Heart left ventricle (tissue), 16 donors: ENCODE data around the gene RHOC. TPM values are rescaled to one million over a fixed set of nuclear protein-coding genes. Genes with fewer than 3 reads are reported as not detected.

ENCODE experiments used
- ATAC-seq, 4 donors: fragments of 200-7000 bp; cut with Tn5 transposase; one replicate each; pipeline ENCODE4 v1.9.1; 2020 to 2022; ENCODE audit warnings: moderate library complexity in 4 of 4, mild to moderate bottlenecking in 3 of 4, moderate number of reproducible peaks in 1 of 4
- DNase-seq, 5 donors: peaks; one replicate each; pipeline ENCODE4 v3.0.0-alpha.2; 2020
- H3K27ac ChIP-seq, 12 donors: fragments of 200-600 bp; sonication (generic) in 4 of 12; one replicate each; pipeline versions ENCODE4 v1.5.0 to v1.8.0; 2016 to 2022; ENCODE audit warnings: mild to moderate bottlenecking in 2 of 12
- H3K27me3 ChIP-seq, 9 donors: fragments of 200-600 bp; sonication (generic) in 2 of 9; one replicate each; pipeline versions ENCODE4 v1.5.1 to v1.8.0; 2016 to 2022; ENCODE audit warnings: mild to moderate bottlenecking in 3 of 9
- H3K36me3 ChIP-seq, 9 donors: fragments of 200-600 bp; sonication (generic) in 2 of 9; one replicate each; pipeline versions ENCODE4 v1.5.0 to v1.8.0; 2018 to 2022; ENCODE audit warnings: mild to moderate bottlenecking in 2 of 9
- H3K4me1 ChIP-seq, 12 donors: fragments of 200-600 bp; sonication (generic) in 4 of 12; one replicate each; pipeline versions ENCODE4 v1.5.0 to v1.8.0; 2016 to 2022; ENCODE audit warnings: mild to moderate bottlenecking in 3 of 12
- H3K4me3 ChIP-seq, 12 donors: fragments of 200-600 bp; sonication (generic) in 4 of 12; one replicate each; pipeline versions ENCODE4 v1.5.0 to v1.8.0; 2017 to 2022; ENCODE audit warnings: mild to moderate bottlenecking in 9 of 12, moderate library complexity in 4 of 12
- H3K9me3 ChIP-seq, 12 donors: fragments of 200-600 bp; sonication (generic) in 4 of 12; one replicate each; pipeline versions ENCODE4 v1.5.0 to v1.8.0; 2016 to 2022; ENCODE audit warnings: mild to moderate bottlenecking in 1 of 12
- POLR2A ChIP-seq, 2 donors: fragments of 450-650 bp; IDR thresholded peaks; one replicate each; pipeline ENCODE4 v1.6.1; 2017; ENCODE audit warnings: antibody characterized with exemption in 2 of 2, mild to moderate bottlenecking in 2 of 2, moderate library complexity in 2 of 2
- WGBS, 4 donors: extraction: QIAGEN DNeasy Blood & Tissue Kit in 2 of 4; methylation state at CpG; one replicate each; pipeline versions ENCODE4 v1.1.5 to v1.1.7; 2013 to 2018; 5-methylcytosine and 5-hydroxymethylcytosine counted together
- intact Hi-C, 10 donors: fragments of 100-400 bp; cut with DNase I; formaldehyde crosslinking; loops; one replicate each; pipeline versions ENCODE4 v1.11.1 to v1.14.2; 2022
- polyA plus RNA-seq, 2 donors: library from polyadenylated mRNA; stranded (reverse); fragments of 200-250 nt; gene quantifications; one replicate each; pipeline ENCODE4 v1.2.3, GENCODE V29; 2013
- total RNA-seq, 9 donors: library from RNA; depleted of rRNA in 2 of 9; stranded (reverse); fragments of >200 nt in 2 of 9; fragmentation: NEBNext Ultra II Directional in 3 of 9; extraction: Animal tissue kit (Norgen Biotek cat#: 25700) in 3 of 9; gene quantifications; one replicate each; pipeline versions ENCODE4 v1.1.0 to v1.2.4, GENCODE V29; 2016 to 2023
- TF ChIP-seq, protein P1 (sequence below), 12 donors: fragments of 200-600 bp; sonication (generic) in 4 of 12; IDR thresholded peaks; one replicate each; pipeline versions ENCODE4 v1.5.0 to v1.8.0; 2018 to 2022; ENCODE audit warnings: antibody characterized with exemption in 12 of 12, mild to moderate bottlenecking in 5 of 12
- donor health status: ischemic (EF 13 %, LVEDD 7.1; RV severe dilation, severe dysfunction).
- donor health status: healthy with polysubstance abuse.
- donor health status: DM: no; HTN: yes; CAD: no.
- donor health status: DM: no; HTN: no; CAD: no.
- donor health status: ischemic (EF 25% LVEDD 6.9; RV normal size, moderate dysfunction).
- donor health status: ischemic (EF 25% LVEDD 5.7; RV mildly dilated, moderate dysfunction).
- donor health status: healthy.
- donor health status: DM: yes; HTN: yes; CAD: no.
- donor health status: ischemic (EF 35%, LVEDD 5.7; RV mildly dilated, moderate dysfunction).
- donor health status: nonischemic (EF 11% LVEDD 7.7; RV severe dilation, severe dysfunction).
- donor health status: DM: yes; HTN: yes; CAD: no.
- donor health status: PGD.
- donor health status: ischemic (EF 29% LVEDD 5.4; RV normal size, mild dysfunction).
- donor health status: nonischemic (EF 23%, LVEDD 6.1; RV moderate dilation, normal function).

The RHOC gene
- total and polyA plus RNA-seq, 11 donors = 147 to 443 (median 217) TPM

- 79 to 90% (median 84%) methylated on average over 7 of the region's 7 CpGs for WGBS, 4 donors
- H3K27ac ChIP-seq = no peak overlapping the region
- DNase-seq = no peak
- H3K4me1 ChIP-seq = peaks cover 0 to 33% (median 22%) of the 10 kb centered on the region in 12 donors
- H3K27me3 ChIP-seq = no peaks in the 10 kb centered on the region
- H3K36me3 ChIP-seq = peaks cover 0 to 4% (median 0%) of the 10 kb centered on the region in 9 donors
- no peaks in the 10 kb centered on the region for H3K9me3 ChIP-seq
- TF ChIP-seq, protein P1, sequence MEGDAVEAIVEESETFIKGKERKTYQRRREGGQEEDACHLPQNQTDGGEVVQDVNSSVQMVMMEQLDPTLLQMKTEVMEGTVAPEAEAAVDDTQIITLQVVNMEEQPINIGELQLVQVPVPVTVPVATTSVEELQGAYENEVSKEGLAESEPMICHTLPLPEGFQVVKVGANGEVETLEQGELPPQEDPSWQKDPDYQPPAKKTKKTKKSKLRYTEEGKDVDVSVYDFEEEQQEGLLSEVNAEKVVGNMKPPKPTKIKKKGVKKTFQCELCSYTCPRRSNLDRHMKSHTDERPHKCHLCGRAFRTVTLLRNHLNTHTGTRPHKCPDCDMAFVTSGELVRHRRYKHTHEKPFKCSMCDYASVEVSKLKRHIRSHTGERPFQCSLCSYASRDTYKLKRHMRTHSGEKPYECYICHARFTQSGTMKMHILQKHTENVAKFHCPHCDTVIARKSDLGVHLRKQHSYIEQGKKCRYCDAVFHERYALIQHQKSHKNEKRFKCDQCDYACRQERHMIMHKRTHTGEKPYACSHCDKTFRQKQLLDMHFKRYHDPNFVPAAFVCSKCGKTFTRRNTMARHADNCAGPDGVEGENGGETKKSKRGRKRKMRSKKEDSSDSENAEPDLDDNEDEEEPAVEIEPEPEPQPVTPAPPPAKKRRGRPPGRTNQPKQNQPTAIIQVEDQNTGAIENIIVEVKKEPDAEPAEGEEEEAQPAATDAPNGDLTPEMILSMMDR (IDR thresholded peaks at IDR 0.05) = no peak
- TF ChIP-seq POLR2A (IDR thresholded peaks at IDR 0.05) = no peak
- intact Hi-C loops = loop anchor here in 5 of 10 donors (5.0 to 10.0 kb wide), 4 partner anchors 174 to 964 kb away; partner anchors contain the start of gene LRIG2 (in 5 of the 5)
- H3K4me3 ChIP-seq = no peak overlapping the region
- ATAC-seq = no peak
Measured at GRCh38 chr1:112711041-112711440, 4.1 kb upstream of the RHOC start.

DNA sequence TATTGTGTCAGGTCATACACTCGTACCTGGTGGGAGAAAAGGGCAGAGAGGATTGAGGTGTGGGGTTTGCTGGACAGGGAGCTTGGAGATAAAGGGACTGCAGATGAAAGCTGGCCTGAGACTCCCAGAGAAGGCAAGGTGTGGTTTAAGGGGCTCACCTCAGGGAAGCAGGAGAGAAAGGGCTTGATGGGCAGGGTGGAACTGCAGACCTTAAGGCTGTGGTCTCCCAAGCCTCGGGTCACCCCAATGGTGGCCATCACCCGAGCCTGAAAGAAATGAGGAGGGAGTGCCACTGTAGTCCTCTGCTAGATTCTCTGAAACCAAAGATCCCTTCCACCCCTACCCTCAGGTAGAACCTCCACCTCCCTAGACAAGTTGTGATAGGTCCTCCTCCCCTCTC is 3.7 kb upstream of the RHOC start:
- Histone ChIP-seq H3K27me3 (no peaks in the 10 kb centered on the region), H3K4me1 (peaks cover 0 to 33% (median 23%) of the 10 kb centered on the region in 12 donors), H3K27ac (no peak overlapping the region), H3K9me3 (no peaks in the 10 kb centered on the region), H3K36me3 (peaks cover 0 to 4% (median 0%) of the 10 kb centered on the region in 9 donors), H3K4me3 (no peak overlapping the region)
- no peak for ATAC-seq
- WGBS, 4 donors = 91 to 100% (median 95%) methylated on average over 3 of the region's 3 CpGs
- no peak for TF ChIP-seq POLR2A (IDR thresholded peaks at IDR 0.05)
- TF ChIP-seq, protein P1 (IDR thresholded peaks at IDR 0.05) = no peak
- DNase-seq = no peak
- intact Hi-C loops = loop anchor here in 5 of 10 donors (5.0 to 10.0 kb wide), 4 partner anchors 174 to 964 kb away; partner anchors contain the start of gene LRIG2 (in 5 of the 5)

DNA sequence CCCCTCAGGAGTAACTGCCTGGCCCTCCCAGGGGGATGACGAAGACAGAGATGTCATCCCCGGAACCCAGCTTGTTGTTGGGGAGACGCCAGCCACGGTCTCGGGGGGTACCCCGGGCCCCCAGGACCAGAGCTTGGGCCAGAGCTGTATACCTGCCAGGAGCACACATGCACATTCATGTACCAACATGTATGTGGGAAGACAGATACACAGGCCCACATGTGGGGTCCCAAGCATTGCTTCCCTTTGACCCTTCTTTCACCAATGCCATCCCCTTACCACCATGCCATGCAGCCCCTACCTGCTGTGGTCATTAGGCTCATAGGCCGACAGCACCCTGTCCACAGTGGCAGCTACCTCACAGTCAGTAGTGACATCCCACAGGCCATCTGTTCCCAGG is 3.2 kb upstream of the RHOC start:
- 90 to 96% (median 94%) methylated on average over 6 to 7 of the region's 7 CpGs for WGBS, 4 donors
- no peak for ATAC-seq
- no peak for DNase-seq
- Histone ChIP-seq H3K4me1 (peaks cover 0 to 38% (median 25%) of the 10 kb centered on the region in 12 donors), H3K4me3 (no peak overlapping the region), H3K27ac (no peak overlapping the region), H3K36me3 (peaks cover 0 to 4% (median 0%) of the 10 kb centered on the region in 9 donors), H3K9me3 (no peaks in the 10 kb centered on the region), H3K27me3 (no peaks in the 10 kb centered on the region)
- TF ChIP-seq, protein P1 (IDR thresholded peaks at IDR 0.05) = no peak
- TF ChIP-seq POLR2A (IDR thresholded peaks at IDR 0.05) = no peak
- intact Hi-C loops = loop anchor here in 5 of 10 donors (5.0 to 10.0 kb wide), 4 partner anchors 175 to 965 kb away; partner anchors contain the start of gene LRIG2 (in 5 of the 5)

DNA sequence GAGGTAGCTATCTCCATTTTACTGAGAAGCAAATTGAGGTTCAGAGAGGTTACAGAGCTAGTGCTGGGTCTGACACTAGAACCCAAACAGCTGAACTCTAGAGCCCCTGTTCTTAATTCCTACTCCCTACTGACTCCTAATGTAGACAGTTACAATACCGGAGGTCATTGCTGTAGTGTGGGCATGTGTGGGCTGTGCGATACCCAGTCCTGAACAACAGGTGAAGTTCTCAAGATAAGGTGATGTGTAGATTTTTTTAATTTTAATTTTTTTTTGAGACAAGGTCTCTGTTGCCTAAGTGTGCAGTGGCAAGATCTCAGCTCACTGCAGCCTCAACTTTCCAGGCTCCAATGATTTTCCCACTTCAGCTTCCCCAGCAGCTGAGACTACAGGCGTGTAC is 1.6 kb upstream of the RHOC start:
- intact Hi-C loops = loop anchor here in 9 of 10 donors (5.0 to 10.0 kb wide), 6 partner anchors 36 to 316 kb away; partner anchors contain the start of genes WNT2B (in 4 of the 9), CTTNBP2NL (in 1 of the 9) and MOV10 (in 1 of the 9)
- Histone ChIP-seq H3K4me1 (peaks cover 3 to 38% (median 26%) of the 10 kb centered on the region in 12 donors), H3K4me3 (no peak overlapping the region), H3K9me3 (no peaks in the 10 kb centered on the region), H3K27ac (no peak overlapping the region), H3K27me3 (no peaks in the 10 kb centered on the region), H3K36me3 (peaks cover 0 to 13% (median 3%) of the 10 kb centered on the region in 9 donors)
- WGBS, 4 donors = 95 to 98% (median 96%) methylated on average over 3 of the region's 3 CpGs
- ATAC-seq (no peak), DNase-seq (no peak)
- no peak for TF ChIP-seq POLR2A (IDR thresholded peaks at IDR 0.05)
- TF ChIP-seq, protein P1 (IDR thresholded peaks at IDR 0.05) = no peak
